GM23338 (cell line): Measurements from ENCODE around the gene KRT84.

Experiments
- CREB1 ChIP-seq: fragments of 250-450 bp; sonication (Bioruptor Pico); IDR thresholded peaks from 2 replicates; pipeline ENCODE4 v1.5.0; 2020; ENCODE audit warnings: low read depth, mild to moderate bottlenecking, moderate library complexity
- CTCF ChIP-seq, 2 experiments: fragments of 200-600 bp in 1 of 2; sonication (generic) in 1 of 2; conservative IDR thresholded peaks; 2 replicates each; pipeline versions ENCODE4 v1.5.1 to v1.6.1; 2016 to 2017; ENCODE audit warnings: antibody characterized with exemption in 2 of 2, low read depth in 2 of 2, mild to moderate bottlenecking in 2 of 2, moderate library complexity in 1 of 2
- EZH2 ChIP-seq: fragments of 200-600 bp; sonication (generic); IDR thresholded peaks from one replicate; pipeline ENCODE4 v1.8.0; 2017; ENCODE audit warnings: antibody characterized with exemption, mild to moderate bottlenecking, low read depth; ENCODE audit not compliant: unreplicated experiment
- JUNB ChIP-seq: IDR thresholded peaks from one replicate; pipeline ENCODE4 v1.6.1; 2016; ENCODE audit warnings: antibody characterized with exemption; ENCODE audit not compliant: unreplicated experiment
- NANOG ChIP-seq: IDR thresholded peaks from 2 replicates; pipeline ENCODE4 v1.6.1; 2016; ENCODE audit warnings: antibody characterized with exemption, borderline replicate concordance
- POLR2AphosphoS5 ChIP-seq: IDR thresholded peaks from 2 replicates; pipeline ENCODE4 v1.6.1; 2016; ENCODE audit warnings: antibody characterized with exemption, low read depth
- REST ChIP-seq: IDR thresholded peaks from one replicate; pipeline ENCODE4 v1.6.1; 2018; ENCODE audit warnings: antibody characterized with exemption; ENCODE audit not compliant: unreplicated experiment
- STAT1 ChIP-seq: IDR thresholded peaks from one replicate; pipeline ENCODE4 v1.6.1; 2016; ENCODE audit warnings: antibody characterized with exemption; ENCODE audit not compliant: unreplicated experiment

DNA sequence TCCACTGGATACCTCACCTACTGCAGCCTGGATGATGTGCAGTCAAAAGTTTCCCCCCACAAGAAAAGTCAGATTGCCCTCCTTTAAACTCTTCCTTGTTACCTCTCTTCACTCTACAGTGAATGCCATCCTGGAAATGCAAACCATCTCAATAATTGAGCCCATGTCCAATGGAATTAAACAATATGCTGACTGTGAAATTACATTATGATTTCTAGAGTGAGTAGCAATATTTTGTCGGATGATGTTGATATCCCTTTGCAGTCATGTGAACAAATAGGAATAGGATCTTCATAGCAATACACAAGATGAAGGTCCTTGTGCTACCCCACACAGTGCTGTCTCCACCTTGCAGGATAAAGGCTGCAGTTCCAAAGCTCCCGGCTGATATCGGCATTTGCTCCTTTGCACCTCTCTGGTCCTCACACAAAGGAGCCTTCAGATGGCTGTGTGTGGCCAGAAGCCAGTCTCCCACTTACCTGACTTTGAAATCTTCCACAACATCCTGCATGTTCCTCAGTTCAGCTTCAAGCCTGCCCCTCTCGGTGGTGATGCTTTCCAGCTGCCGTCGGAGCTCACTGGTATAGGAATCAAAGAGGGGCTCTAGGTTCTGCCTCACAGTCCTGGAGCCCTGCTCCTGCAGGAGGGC lies 47.2 kb upstream of the KRT84 start:
- TF ChIP-seq CTCF (conservative IDR thresholded peaks at IDR 0.05; ENCODE audit: low read depth in 2 of 2) (no peak), REST (no peak), JUNB (no peak), NANOG (no peak), POLR2AphosphoS5 (no peak), STAT1 (no peak), EZH2 (no peak), CREB1 (CRISPR knock-in tag) (no peak)
